ENCODE data around the gene MEG3. TPM values are rescaled to one million over a fixed set of nuclear protein-coding genes. Genes with fewer than 3 reads are reported as not detected.

The MEG3 gene
- total RNA-seq, 1 donor from 2014 or later = not detected

DNA sequence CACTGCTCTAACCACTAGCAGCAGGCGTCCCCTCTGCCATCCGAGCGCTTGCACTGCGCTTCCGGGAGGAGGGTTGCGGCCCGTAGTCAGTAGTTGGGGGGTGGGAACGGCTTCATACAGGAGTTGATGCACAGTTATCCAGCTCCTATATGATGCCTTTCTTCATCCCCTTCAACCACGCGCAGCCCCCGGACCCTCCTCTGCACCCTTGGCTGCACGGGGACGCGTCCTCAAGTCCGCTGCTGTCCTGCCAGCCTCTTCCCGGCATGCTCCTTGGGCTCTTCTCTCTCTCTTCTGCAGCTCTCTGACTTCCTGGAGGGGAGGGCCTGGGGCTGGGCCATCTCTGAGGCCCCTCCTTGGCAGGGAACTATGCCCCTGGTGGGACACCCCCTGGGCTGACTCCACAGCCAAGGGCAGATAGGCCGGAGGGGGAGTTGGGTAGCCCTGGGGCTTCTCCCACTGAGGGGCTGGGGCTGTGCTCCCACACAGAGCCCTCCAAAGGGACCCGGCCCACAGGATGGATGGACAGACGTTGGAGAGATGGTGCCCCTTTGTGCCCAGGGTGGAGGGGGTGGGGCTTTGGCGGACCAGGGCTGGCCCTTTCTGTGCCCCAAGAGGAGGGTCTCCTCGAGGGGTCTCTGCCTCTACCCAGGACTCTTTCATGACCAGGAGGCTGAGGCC lies 48.6 kb downstream of the MEG3 start:
- peak; percentile 77 for DNase-seq (ENCODE audit: low spot score)
- Mint-ChIP-seq H3K9me3 (ENCODE audit: low read depth) (no peaks in the 10 kb centered on the region), H3K36me3 (ENCODE audit: low read depth) (no peaks in the 10 kb centered on the region), H3K27me3 (ENCODE audit: low read depth) (no peaks in the 10 kb centered on the region), H3K4me3 (ENCODE audit: unreplicated experiment) (no peak overlapping the region), H3K4me1 (ENCODE audit: low read depth) (no peaks in the 10 kb centered on the region), H3K27ac (ENCODE audit: unreplicated experiment) (peak overlapping the region; percentile 41)
- no peak for TF ChIP-seq CTCF (IDR thresholded peaks at IDR 0.05)

GRCh38 chr14:100875126-100875525 lies 49.2 kb downstream of the MEG3 start:
- no peak overlapping the region for H3K27ac Mint-ChIP-seq (ENCODE audit: unreplicated experiment)

GRCh38 chr14:100875861-100876590 lies 50.1 kb downstream of the MEG3 start:
- peaks cover 2% of the 10 kb centered on the region for H3K27me3 Mint-ChIP-seq (ENCODE audit: low read depth)
- no peak overlapping the region for H3K27ac Mint-ChIP-seq (ENCODE audit: unreplicated experiment)
- no peak overlapping the region for H3K4me3 Mint-ChIP-seq (ENCODE audit: unreplicated experiment)
- no peak for TF ChIP-seq CTCF (IDR thresholded peaks at IDR 0.05)
- H3K9me3 Mint-ChIP-seq (ENCODE audit: low read depth) = no peaks in the 10 kb centered on the region
- no peaks in the 10 kb centered on the region for H3K36me3 Mint-ChIP-seq (ENCODE audit: low read depth)
- peak; percentile 69 for DNase-seq (ENCODE audit: low spot score)
- H3K4me1 Mint-ChIP-seq (ENCODE audit: low read depth) = no peaks in the 10 kb centered on the region

More at GRCh38 chr14:100875126-100875525, 49.2 kb downstream of the MEG3 start:
- H3K9me3 Mint-ChIP-seq (ENCODE audit: low read depth) = no peaks in the 10 kb centered on the region
- no peaks in the 10 kb centered on the region for H3K27me3 Mint-ChIP-seq (ENCODE audit: low read depth)
- no peaks in the 10 kb centered on the region for H3K36me3 Mint-ChIP-seq (ENCODE audit: low read depth)
- H3K4me1 Mint-ChIP-seq (ENCODE audit: low read depth) = no peaks in the 10 kb centered on the region
- DNase-seq (ENCODE audit: low spot score) = peak; percentile 49
- no peak for TF ChIP-seq CTCF (IDR thresholded peaks at IDR 0.05)
- no peak overlapping the region for H3K4me3 Mint-ChIP-seq (ENCODE audit: unreplicated experiment)

DNA sequence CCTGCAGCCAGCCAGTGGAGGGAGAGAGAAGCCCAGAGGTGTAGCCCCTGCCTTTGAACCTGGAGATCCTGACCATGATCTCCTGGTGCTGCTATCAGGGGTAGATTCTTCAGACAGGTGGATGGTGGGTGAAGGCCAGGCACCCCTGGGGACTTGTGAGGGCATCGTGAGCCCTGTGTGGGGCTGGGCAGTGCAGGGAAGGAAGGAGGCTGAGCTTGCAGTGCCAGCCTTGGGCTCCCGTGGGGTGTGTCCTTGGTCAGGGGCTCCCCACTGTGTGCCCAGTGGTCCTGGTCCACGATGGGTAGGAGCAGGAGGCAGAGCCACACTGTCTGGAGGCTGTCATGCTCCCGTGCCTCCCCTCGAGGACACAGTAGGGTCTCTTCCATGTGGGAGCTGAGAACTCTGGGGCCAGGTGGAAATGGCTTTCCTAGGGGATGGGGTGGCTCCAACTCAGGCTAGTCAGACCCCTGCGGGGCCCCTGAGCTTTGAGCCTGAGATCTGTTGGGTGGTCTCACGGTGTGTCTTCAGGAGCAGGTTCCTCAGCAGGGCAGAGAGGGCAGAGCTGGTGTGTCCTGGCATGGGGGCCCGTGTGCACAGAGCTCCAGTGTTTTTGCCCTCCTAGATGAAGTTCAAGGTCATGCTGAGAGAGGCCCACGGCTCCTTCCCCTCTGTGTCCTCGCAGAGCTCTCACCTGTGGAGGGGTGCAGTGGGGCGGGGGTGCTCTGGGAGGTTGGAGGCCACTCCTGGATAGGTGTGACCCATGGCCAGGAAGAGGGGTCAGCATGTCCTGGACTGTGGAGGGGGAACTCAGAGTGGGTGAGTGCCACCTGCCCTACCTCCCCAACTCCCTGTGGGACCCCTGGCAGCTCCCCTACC lies 52.6 kb downstream of the MEG3 start:
- Mint-ChIP-seq H3K9me3 (ENCODE audit: low read depth) (peaks cover 10% of the 10 kb centered on the region), H3K4me3 (ENCODE audit: unreplicated experiment) (no peak overlapping the region), H3K36me3 (ENCODE audit: low read depth) (peaks cover 3% of the 10 kb centered on the region), H3K27me3 (ENCODE audit: low read depth) (peaks cover 4% of the 10 kb centered on the region), H3K27ac (ENCODE audit: unreplicated experiment) (no peak overlapping the region), H3K4me1 (ENCODE audit: low read depth) (no peaks in the 10 kb centered on the region)
- no peak for TF ChIP-seq CTCF (IDR thresholded peaks at IDR 0.05)
- peak; percentile 77 for DNase-seq (ENCODE audit: low spot score)

- Mint-ChIP-seq H3K9me3 (ENCODE audit: low read depth) (peaks cover 10% of the 10 kb centered on the region), H3K27ac (ENCODE audit: unreplicated experiment) (no peak overlapping the region), H3K36me3 (ENCODE audit: low read depth) (peaks cover 3% of the 10 kb centered on the region), H3K4me1 (ENCODE audit: low read depth) (no peaks in the 10 kb centered on the region), H3K4me3 (ENCODE audit: unreplicated experiment) (no peak overlapping the region), H3K27me3 (ENCODE audit: low read depth) (peaks cover 6% of the 10 kb centered on the region)
- no peak for TF ChIP-seq CTCF (IDR thresholded peaks at IDR 0.05)
- DNase-seq (ENCODE audit: low spot score) = peak; percentile 52
Measured at GRCh38 chr14:100879194-100879593, 53.3 kb downstream of the MEG3 start.

Measured in chondrocyte (in vitro differentiated cells).